GM12878 (cell line): ENCODE data around the gene BBS1. TPM values are rescaled to one million over a fixed set of nuclear protein-coding genes. Genes with fewer than 3 reads are reported as not detected.

Source experiments
- CBFB ChIP-seq: IDR thresholded peaks from 2 replicates; pipeline ENCODE4 v1.6.1; 2016; ENCODE audit warnings: antibody characterized with exemption, low read depth
- CREB1 ChIP-seq: IDR thresholded peaks from 2 replicates; pipeline ENCODE4 v1.6.1; 2012; ENCODE audit warnings: low read depth, mild to moderate bottlenecking, inconsistent platforms
- EGR1 ChIP-seq, 2 experiments: IDR thresholded peaks; 1 replicate in 1 of 2; 2 replicates in 1 of 2; pipeline ENCODE4 v1.6.1; 2011 to 2012; ENCODE audit warnings: low read depth in 2 of 2, low read length in 2 of 2, borderline replicate concordance in 1 of 2, mild to moderate bottlenecking in 1 of 2, moderate library complexity in 1 of 2
- NBN ChIP-seq: fragments of 450-650 bp; IDR thresholded peaks from 2 replicates; pipeline ENCODE4 v1.6.1; 2016
- STAT1 ChIP-seq: fragments of 450-650 bp; conservative IDR thresholded peaks from 2 replicates; pipeline ENCODE4 v1.6.1; 2014; ENCODE audit warnings: antibody characterized with exemption, mild to moderate bottlenecking
- polyA plus RNA-seq, 11 experiments: library from polyadenylated mRNA; depleted of rRNA in 4 of 11; unstranded in 6 of 11; stranded (reverse) in 5 of 11; fragments of >200 nt; fragmentation: Nextera tagmentation in 4 of 11; fragmentation: Illumina TruSeq in 1 of 11; extraction: Ambion mirVana in 4 of 11; extraction: Trizol in 1 of 11; gene quantifications; 1 replicate in 1 of 11; 2 replicates in 10 of 11; pipeline versions ENCODE4 v1.2.1 to v1.2.3, GENCODE V29; 2011 to 2016; ENCODE audit warnings: inconsistent platforms in 2 of 11, missing spikeins in 2 of 11, low read depth in 1 of 11
- total RNA-seq, 4 experiments: library from RNA; depleted of rRNA in 3 of 4; stranded (reverse); fragments of >200 nt in 3 of 4; fragmentation: Illumina TruSeq in 1 of 4; extraction: Trizol in 1 of 4; gene quantifications; 2 replicates each; pipeline versions ENCODE4 v1.2.1 to v1.2.3, GENCODE V29; 2013 to 2021
- TF ChIP-seq, protein P1 (sequence below): fragments of 450-650 bp; IDR thresholded peaks from 2 replicates; pipeline ENCODE4 v1.6.1; 2018; ENCODE audit warnings: borderline replicate concordance, mild to moderate bottlenecking; ENCODE audit not compliant: partially characterized antibody
- TF ChIP-seq, protein P2 (sequence below): fragments of 450-650 bp; formaldehyde crosslinking; IDR thresholded peaks from 2 replicates; pipeline ENCODE4 v1.4.0; 2022; ENCODE audit warnings: mild to moderate bottlenecking, moderate library complexity
- TF ChIP-seq, protein P3 (sequence below): fragments of 150-350 bp; IDR thresholded peaks from 2 replicates; pipeline ENCODE4 v1.6.1; 2016; ENCODE audit warnings: low read depth, low read length

Gene BBS1
- total and polyA plus RNA-seq, 10 of the 15 experiments (the other 5 are each of a cell fraction or from before 2014, with no cell fraction given), result 2.5 to 14.7 (median 8.7) TPM

DNA sequence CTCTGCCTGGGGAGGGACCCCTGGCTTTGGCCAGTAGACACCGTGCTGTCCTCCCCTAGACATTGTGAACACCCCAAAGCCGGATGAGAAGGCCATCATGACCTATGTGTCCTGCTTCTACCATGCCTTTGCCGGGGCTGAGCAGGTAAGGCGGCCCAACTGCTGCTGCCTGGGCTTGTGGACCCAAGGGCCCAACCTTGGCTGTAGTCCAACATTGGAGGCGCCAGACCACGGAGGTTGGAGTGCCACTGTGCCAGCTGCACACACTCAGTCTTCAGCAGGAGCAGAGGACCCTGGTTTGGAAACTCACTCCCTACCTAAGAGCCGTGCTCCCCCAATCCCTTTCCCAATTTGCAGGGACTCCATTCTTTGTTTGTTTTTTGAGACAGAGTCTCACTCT, 45.7 kb downstream of the BBS1 start (continued):
- TF ChIP-seq, protein P1, sequence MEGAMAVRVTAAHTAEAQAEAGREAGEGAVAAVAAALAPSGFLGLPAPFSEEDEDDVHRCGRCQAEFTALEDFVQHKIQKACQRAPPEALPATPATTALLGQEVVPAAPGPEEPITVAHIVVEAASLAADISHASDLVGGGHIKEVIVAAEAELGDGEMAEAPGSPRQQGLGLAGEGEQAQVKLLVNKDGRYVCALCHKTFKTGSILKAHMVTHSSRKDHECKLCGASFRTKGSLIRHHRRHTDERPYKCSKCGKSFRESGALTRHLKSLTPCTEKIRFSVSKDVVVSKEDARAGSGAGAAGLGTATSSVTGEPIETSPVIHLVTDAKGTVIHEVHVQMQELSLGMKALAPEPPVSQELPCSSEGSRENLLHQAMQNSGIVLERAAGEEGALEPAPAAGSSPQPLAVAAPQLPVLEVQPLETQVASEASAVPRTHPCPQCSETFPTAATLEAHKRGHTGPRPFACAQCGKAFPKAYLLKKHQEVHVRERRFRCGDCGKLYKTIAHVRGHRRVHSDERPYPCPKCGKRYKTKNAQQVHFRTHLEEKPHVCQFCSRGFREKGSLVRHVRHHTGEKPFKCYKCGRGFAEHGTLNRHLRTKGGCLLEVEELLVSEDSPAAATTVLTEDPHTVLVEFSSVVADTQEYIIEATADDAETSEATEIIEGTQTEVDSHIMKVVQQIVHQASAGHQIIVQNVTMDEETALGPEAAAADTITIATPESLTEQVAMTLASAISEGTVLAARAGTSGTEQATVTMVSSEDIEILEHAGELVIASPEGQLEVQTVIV, result no peak
- TF ChIP-seq CBFB (no peak), EGR1 (IDR thresholded peaks at IDR 0.05; ENCODE audit: borderline replicate concordance in 1 of 2, low read depth in 2 of 2, low read length in 2 of 2) (no peak), CREB1 (no peak), STAT1 (no peak), NBN (no peak)
- TF ChIP-seq, protein P2, sequence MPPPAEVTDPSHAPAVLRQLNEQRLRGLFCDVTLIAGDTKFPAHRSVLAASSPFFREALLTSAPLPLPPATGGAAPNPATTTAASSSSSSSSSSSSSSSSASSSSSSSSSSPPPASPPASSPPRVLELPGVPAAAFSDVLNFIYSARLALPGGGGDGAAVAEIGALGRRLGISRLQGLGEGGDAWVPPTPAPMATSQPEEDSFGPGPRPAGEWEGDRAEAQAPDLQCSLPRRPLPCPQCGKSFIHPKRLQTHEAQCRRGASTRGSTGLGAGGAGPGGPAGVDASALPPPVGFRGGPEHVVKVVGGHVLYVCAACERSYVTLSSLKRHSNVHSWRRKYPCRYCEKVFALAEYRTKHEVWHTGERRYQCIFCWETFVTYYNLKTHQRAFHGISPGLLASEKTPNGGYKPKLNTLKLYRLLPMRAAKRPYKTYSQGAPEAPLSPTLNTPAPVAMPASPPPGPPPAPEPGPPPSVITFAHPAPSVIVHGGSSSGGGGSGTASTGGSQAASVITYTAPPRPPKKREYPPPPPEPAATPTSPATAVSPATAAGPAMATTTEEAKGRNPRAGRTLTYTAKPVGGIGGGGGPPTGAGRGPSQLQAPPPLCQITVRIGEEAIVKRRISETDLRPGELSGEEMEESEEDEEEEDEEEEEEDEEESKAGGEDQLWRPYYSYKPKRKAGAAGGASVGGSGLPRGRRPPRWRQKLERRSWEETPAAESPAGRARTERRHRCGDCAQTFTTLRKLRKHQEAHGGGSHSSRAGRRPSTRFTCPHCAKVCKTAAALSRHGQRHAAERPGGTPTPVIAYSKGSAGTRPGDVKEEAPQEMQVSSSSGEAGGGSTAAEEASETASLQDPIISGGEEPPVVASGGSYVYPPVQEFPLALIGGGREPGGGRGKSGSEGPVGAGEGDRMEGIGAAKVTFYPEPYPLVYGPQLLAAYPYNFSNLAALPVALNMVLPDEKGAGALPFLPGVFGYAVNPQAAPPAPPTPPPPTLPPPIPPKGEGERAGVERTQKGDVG, result no peak
- TF ChIP-seq, protein P3, sequence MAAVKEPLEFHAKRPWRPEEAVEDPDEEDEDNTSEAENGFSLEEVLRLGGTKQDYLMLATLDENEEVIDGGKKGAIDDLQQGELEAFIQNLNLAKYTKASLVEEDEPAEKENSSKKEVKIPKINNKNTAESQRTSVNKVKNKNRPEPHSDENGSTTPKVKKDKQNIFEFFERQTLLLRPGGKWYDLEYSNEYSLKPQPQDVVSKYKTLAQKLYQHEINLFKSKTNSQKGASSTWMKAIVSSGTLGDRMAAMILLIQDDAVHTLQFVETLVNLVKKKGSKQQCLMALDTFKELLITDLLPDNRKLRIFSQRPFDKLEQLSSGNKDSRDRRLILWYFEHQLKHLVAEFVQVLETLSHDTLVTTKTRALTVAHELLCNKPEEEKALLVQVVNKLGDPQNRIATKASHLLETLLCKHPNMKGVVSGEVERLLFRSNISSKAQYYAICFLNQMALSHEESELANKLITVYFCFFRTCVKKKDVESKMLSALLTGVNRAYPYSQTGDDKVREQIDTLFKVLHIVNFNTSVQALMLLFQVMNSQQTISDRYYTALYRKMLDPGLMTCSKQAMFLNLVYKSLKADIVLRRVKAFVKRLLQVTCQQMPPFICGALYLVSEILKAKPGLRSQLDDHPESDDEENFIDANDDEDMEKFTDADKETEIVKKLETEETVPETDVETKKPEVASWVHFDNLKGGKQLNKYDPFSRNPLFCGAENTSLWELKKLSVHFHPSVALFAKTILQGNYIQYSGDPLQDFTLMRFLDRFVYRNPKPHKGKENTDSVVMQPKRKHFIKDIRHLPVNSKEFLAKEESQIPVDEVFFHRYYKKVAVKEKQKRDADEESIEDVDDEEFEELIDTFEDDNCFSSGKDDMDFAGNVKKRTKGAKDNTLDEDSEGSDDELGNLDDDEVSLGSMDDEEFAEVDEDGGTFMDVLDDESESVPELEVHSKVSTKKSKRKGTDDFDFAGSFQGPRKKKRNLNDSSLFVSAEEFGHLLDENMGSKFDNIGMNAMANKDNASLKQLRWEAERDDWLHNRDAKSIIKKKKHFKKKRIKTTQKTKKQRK, result no peak
- TF ChIP-seq, all 136 proteins: peak for 0
